IMR-90 (cell line): ENCODE measurements around the gene SRD5A1. TPM values are rescaled to one million over a fixed set of nuclear protein-coding genes. Genes with fewer than 3 reads are reported as not detected.

ENCODE experiments used
- ATAC-seq: fragments of 200-7000 bp; cut with Tn5 transposase; 2 replicates; pipeline ENCODE4 v1.9.1; 2020; ENCODE audit warnings: low read depth, mild to moderate bottlenecking, moderate library complexity
- BruUV-seq: library from RNA; stranded (reverse); fragments of 400-500 nt; replicated peaks from 2 replicates; lab custom pipeline; 2021; lab: Mats Ljungman, UMichigan
- CTCF ChIA-PET: fragments of 300-600 bp; formaldehyde crosslinking; extraction: SDS; loops from one replicate; lab custom pipeline; 2021; ENCODE audit warnings: antibody characterized with exemption; lab: Yijun Ruan, JAX
- POLR2A ChIA-PET: fragments of 300-600 bp; sonication (Branson Sonifier 250); formaldehyde crosslinking; loops from one replicate; lab custom pipeline; 2022; ENCODE audit warnings: antibody characterized with exemption; ENCODE audit not compliant: unreplicated experiment; lab: Charles Lee
- DNase-seq: peaks from one replicate; pipeline ENCODE4 v3.0.0; 2013
- H2AFZ ChIP-seq: replicated peaks from 2 replicates; pipeline ENCODE3; 2013; ENCODE audit warnings: low read length, mild to moderate bottlenecking; ENCODE audit not compliant: poor library complexity
- H2AK5ac ChIP-seq: 2 replicates; pipeline ENCODE4 v1.6.1; 2013; ENCODE audit warnings: low read depth, low read length, inconsistent platforms
- H2AK9ac ChIP-seq: replicated peaks from 2 replicates; pipeline ENCODE3; 2013; ENCODE audit warnings: mild to moderate bottlenecking, low read depth, low read length, moderate library complexity; ENCODE audit not compliant: poor library complexity
- H2BK120ac ChIP-seq: 2 replicates; pipeline ENCODE4 v1.6.1; 2013; ENCODE audit warnings: low read depth, low read length, inconsistent platforms
- H2BK15ac ChIP-seq: 3 replicates; pipeline ENCODE4 v1.6.1; 2013; ENCODE audit warnings: low read depth, low read length, inconsistent platforms
- H2BK20ac ChIP-seq: 2 replicates; pipeline ENCODE4 v1.6.1; 2013; ENCODE audit warnings: low read depth, mild to moderate bottlenecking, inconsistent platforms, low read length, moderate library complexity
- H2BK5ac ChIP-seq: 2 replicates; pipeline ENCODE4 v1.6.1; 2013; ENCODE audit warnings: mild to moderate bottlenecking, low read depth, low read length, inconsistent platforms; ENCODE audit not compliant: poor library complexity, severe bottlenecking
- H3K14ac ChIP-seq: replicated peaks from 2 replicates; pipeline ENCODE4 v1.6.1; 2013; ENCODE audit warnings: low read depth, low read length, inconsistent platforms
- H3K18ac ChIP-seq: 2 replicates; pipeline ENCODE4 v1.6.1; 2013; ENCODE audit warnings: low read depth, low read length, control low read depth
- H3K23ac ChIP-seq: 2 replicates; pipeline ENCODE4 v1.6.1; 2013; ENCODE audit warnings: low read depth, low read length, inconsistent platforms
- H3K27ac ChIP-seq: 2 replicates; pipeline ENCODE4 v1.5.1; 2013; ENCODE audit warnings: mild to moderate bottlenecking, control low read depth, low read length; ENCODE audit not compliant: insufficient read depth
- H3K27me3 ChIP-seq: 2 replicates; pipeline ENCODE4 v1.6.1; 2013; ENCODE audit warnings: low read length; ENCODE audit not compliant: control insufficient read depth, insufficient read depth
- H3K36me3 ChIP-seq: 2 replicates; pipeline ENCODE4 v1.6.1; 2013; ENCODE audit warnings: low read length, mixed read lengths; ENCODE audit not compliant: control insufficient read depth, insufficient read depth
- H3K4ac ChIP-seq: 2 replicates; pipeline ENCODE4 v1.6.1; 2013; ENCODE audit warnings: low read depth, low read length, inconsistent platforms
- H3K4me1 ChIP-seq: 2 replicates; pipeline ENCODE4 v1.6.1; 2013; ENCODE audit warnings: low read length, mixed read lengths; ENCODE audit not compliant: control insufficient read depth, insufficient read depth
- H3K4me2 ChIP-seq: 2 replicates; pipeline ENCODE4 v1.6.1; 2013; ENCODE audit warnings: low read depth, mild to moderate bottlenecking, control low read depth, low read length, moderate library complexity
- H3K4me3 ChIP-seq: 2 replicates; pipeline ENCODE4 v1.5.1; 2013; ENCODE audit warnings: low read depth, mild to moderate bottlenecking, control low read depth, low read length, moderate library complexity; ENCODE audit not compliant: insufficient read depth
- H3K56ac ChIP-seq: 2 replicates; pipeline ENCODE4 v1.6.1; 2013; ENCODE audit warnings: low read length, inconsistent platforms; ENCODE audit not compliant: insufficient read depth; ENCODE audit errors: extremely low read depth
- H3K79me1 ChIP-seq, 2 experiments: 2 replicates each; pipeline ENCODE4 v1.6.1; 2013; ENCODE audit warnings: low read length in 2 of 2, inconsistent platforms in 1 of 2, low read depth in 1 of 2
- H3K9ac ChIP-seq: 2 replicates; pipeline ENCODE4 v1.6.1; 2013; ENCODE audit warnings: low read depth, low read length, control low read depth
- H3K9me1 ChIP-seq: 2 replicates; pipeline ENCODE4 v1.6.1; 2013; ENCODE audit warnings: low read length, inconsistent platforms; ENCODE audit not compliant: insufficient read depth
- H3K9me3 ChIP-seq: 2 replicates; pipeline ENCODE4 v1.6.1; 2013; ENCODE audit warnings: low read length; ENCODE audit not compliant: control insufficient read depth, insufficient read depth
- H4K20me1 ChIP-seq: 2 replicates; pipeline ENCODE4 v1.6.1; 2013; ENCODE audit warnings: low read length, inconsistent platforms; ENCODE audit not compliant: insufficient read depth
- H4K5ac ChIP-seq: 2 replicates; pipeline ENCODE4 v1.6.1; 2013; ENCODE audit warnings: mild to moderate bottlenecking, low read depth, low read length, control low read depth
- H4K8ac ChIP-seq, 2 experiments: 2 replicates each; pipeline ENCODE4 v1.6.1; 2013; ENCODE audit warnings: low read depth in 2 of 2, low read length in 2 of 2, control low read depth in 1 of 2, inconsistent platforms in 1 of 2
- H4K91ac ChIP-seq: 2 replicates; pipeline ENCODE4 v1.6.1; 2013; ENCODE audit warnings: low read depth, low read length, inconsistent platforms; ENCODE audit not compliant: insufficient read depth
- BHLHE40 ChIP-seq: fragments of 150-350 bp; IDR thresholded peaks from 2 replicates; pipeline ENCODE4 v1.6.1; 2016; ENCODE audit warnings: mild to moderate bottlenecking, low read depth, low read length
- CEBPB ChIP-seq: IDR thresholded peaks from 2 replicates; pipeline ENCODE4 v1.6.1; 2012; ENCODE audit warnings: low read depth, low read length, improper control_type of control experiment
- CHD1 ChIP-seq: IDR thresholded peaks from 2 replicates; pipeline ENCODE4 v1.6.1; 2012; ENCODE audit warnings: low read depth, low read length, improper control_type of control experiment
- FOS ChIP-seq: fragments of 150-350 bp; IDR thresholded peaks from 2 replicates; pipeline ENCODE4 v1.6.1; 2016; ENCODE audit warnings: low read depth, low read length
- MAFK ChIP-seq: IDR thresholded peaks from 2 replicates; pipeline ENCODE4 v1.6.1; 2012; ENCODE audit warnings: low read depth, low read length, improper control_type of control experiment
- MAZ ChIP-seq: IDR thresholded peaks from 2 replicates; pipeline ENCODE4 v1.6.1; 2012; ENCODE audit warnings: low read depth, mild to moderate bottlenecking, low read length, improper control_type of control experiment, moderate library complexity, borderline replicate concordance
- MXI1 ChIP-seq: IDR thresholded peaks from 2 replicates; pipeline ENCODE4 v1.6.1; 2012; ENCODE audit warnings: low read depth, mild to moderate bottlenecking, low read length, moderate library complexity, borderline replicate concordance
- NFE2L2 ChIP-seq: fragments of 150-350 bp; IDR thresholded peaks from 2 replicates; pipeline ENCODE4 v1.6.1; 2016; ENCODE audit warnings: low read depth, mild to moderate bottlenecking, low read length
- POLR2A ChIP-seq: IDR thresholded peaks from 2 replicates; pipeline ENCODE4 v1.6.1; 2012; ENCODE audit warnings: mild to moderate bottlenecking, low read depth, low read length
- RAD21 ChIP-seq: IDR thresholded peaks from 2 replicates; pipeline ENCODE4 v1.6.1; 2012; ENCODE audit warnings: low read length, improper control_type of control experiment
- RCOR1 ChIP-seq: IDR thresholded peaks from 2 replicates; pipeline ENCODE4 v1.6.1; 2012; ENCODE audit warnings: mild to moderate bottlenecking, low read length, improper control_type of control experiment; ENCODE audit not compliant: insufficient replicate concordance
- SMC3 ChIP-seq: fragments of 150-350 bp; IDR thresholded peaks from 2 replicates; pipeline ENCODE4 v1.6.1; 2016; ENCODE audit warnings: low read depth, mild to moderate bottlenecking, antibody characterized with exemption, low read length, moderate library complexity
- WGBS, 2 experiments: methylation state at CpG; one replicate each; pipeline versions ENCODE4 v1.1.5 to v1.1.7; 2013; ENCODE audit warnings: missing lambda C conversion rate in 2 of 2; ENCODE audit not compliant: insufficient read length in 1 of 2; ENCODE audit errors: extremely low coverage in 2 of 2; 5-methylcytosine and 5-hydroxymethylcytosine counted together
- dilution Hi-C: fragments of 300-500 bp; cut with HindIII; formaldehyde crosslinking; loops from one replicate; pipeline ENCODE4 v1.14.3; 2018; ENCODE audit warnings: low sequenced_read_pairs; ENCODE audit not compliant: unreplicated experiment
- in situ Hi-C: fragments of 300-500 bp; cut with MboI; formaldehyde crosslinking; loops from 3 replicates; pipeline ENCODE4 v1.14.3; 2019; ENCODE audit warnings: low sequenced_read_pairs, inconsistent platforms, mixed read lengths
- intact Hi-C: fragments of 100-400 bp; cut with micrococcal nuclease; formaldehyde crosslinking; loops from 2 replicates; pipeline ENCODE4 v1.10.0; 2022
- polyA plus RNA-seq, 3 experiments: library from polyadenylated mRNA; depleted of rRNA; stranded (reverse); fragments of >200 nt; gene quantifications; 2 replicates each; pipeline ENCODE4 v1.2.3, GENCODE V29; 2012; ENCODE audit warnings: low replicate concordance in 1 of 3
- total RNA-seq: library from RNA; depleted of rRNA; stranded (reverse); fragments of >200 nt; gene quantifications from 2 replicates; pipeline ENCODE4 v1.2.3, GENCODE V29; 2012
- TF ChIP-seq, protein P1 (sequence below): fragments of 150-350 bp; IDR thresholded peaks from 2 replicates; pipeline ENCODE4 v1.6.1; 2017; ENCODE audit warnings: mild to moderate bottlenecking, antibody characterized with exemption, low read length, low read depth
- TF ChIP-seq, protein P2 (sequence below): conservative IDR thresholded peaks from 2 replicates; pipeline ENCODE4 v1.5.1; 2012; ENCODE audit warnings: mild to moderate bottlenecking, low read depth, low read length, improper control_type of control experiment
- TF ChIP-seq, protein P3 (sequence below): fragments of 150-350 bp; IDR thresholded peaks from 2 replicates; pipeline ENCODE4 v1.6.1; 2016; ENCODE audit warnings: low read depth, mild to moderate bottlenecking, low read length, moderate library complexity, borderline replicate concordance

SRD5A1 gene
- total and polyA plus RNA-seq, 2 of the 4 experiments (the other 2 are of a cell fraction), result 6.3 to 18.2 TPM

DNA sequence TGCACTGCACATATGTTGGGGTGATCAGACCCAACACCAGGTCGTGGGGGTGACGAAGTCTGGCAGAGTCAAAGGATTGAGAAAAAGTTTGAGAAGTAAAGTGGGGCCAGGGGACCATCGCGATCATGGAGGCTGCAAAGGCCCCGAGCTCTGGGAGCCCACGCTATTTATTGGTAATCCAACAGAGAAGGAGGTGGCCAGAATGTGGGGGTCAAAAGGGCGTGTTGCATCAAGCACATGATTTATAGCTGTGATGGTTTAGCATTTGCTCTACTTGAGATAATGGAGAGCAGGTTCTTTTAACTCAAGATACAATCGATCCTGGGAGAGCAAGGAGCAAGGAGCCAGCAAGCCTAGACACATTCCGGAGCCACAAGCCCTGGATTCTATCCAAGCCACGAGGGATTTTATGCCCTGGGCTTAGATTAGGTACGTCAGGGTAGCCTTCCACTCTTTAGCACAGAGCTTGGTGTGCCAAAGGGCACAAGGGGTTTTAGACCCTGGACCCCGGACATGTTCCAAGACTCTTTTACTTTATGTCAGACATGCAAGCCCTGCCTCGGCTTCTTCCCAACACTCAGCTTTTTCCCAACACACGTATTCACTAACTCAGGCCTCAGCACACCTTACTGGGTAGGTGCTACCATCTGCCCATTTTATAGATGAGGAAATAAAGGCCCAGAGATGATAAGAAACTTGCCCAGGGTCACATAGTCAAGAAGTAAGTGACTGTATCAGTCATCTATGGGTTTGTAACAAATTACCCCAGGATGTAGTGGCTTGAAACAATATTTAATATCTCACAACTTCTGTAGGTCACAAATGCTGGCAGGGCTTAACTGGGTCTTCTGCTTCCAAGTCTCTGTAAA, 39.9 kb upstream of the SRD5A1 start:
- H3K4me3 ChIP-seq, result no peak overlapping the region
- H3K9me1 ChIP-seq, result no peaks in the 10 kb centered on the region; the same call in 1 of the 2 replicates
- BruUV-seq, result no TSS peak
- H2BK15ac ChIP-seq, result no peak overlapping the region
- no peak overlapping the region for H4K8ac ChIP-seq
- no peaks in the 10 kb centered on the region for H3K27me3 ChIP-seq
- no peak overlapping the region for H3K4ac ChIP-seq
- H3K27ac ChIP-seq, result no peak overlapping the region
- H3K56ac ChIP-seq, result no peak overlapping the region
- H3K36me3 ChIP-seq, result peaks cover 9% of the 10 kb centered on the region
- dilution Hi-C loops (no loop called here), intact Hi-C loops (no loop called here), in situ Hi-C loops (loop anchor here (10.0 kb wide), 1 partner anchor 219 kb away; the partner anchor contains the start of gene MED10)
- H2BK20ac ChIP-seq, result no peak overlapping the region
- no peak overlapping the region for H3K18ac ChIP-seq
- no peak overlapping the region for H2AFZ ChIP-seq
- H3K79me1 ChIP-seq, result peaks cover 1 to 2% of the 10 kb centered on the region in 2 experiments; a peak in 2 of 4 replicates
- H2AK9ac ChIP-seq, result no peak overlapping the region
- H3K14ac ChIP-seq, result no peak overlapping the region
- no peak overlapping the region for H3K4me2 ChIP-seq
- no peak overlapping the region for H3K9ac ChIP-seq
- H3K9me3 ChIP-seq, result no peaks in the 10 kb centered on the region
- no peak overlapping the region for H4K91ac ChIP-seq
- no peak overlapping the region for H3K23ac ChIP-seq
- H2AK5ac ChIP-seq, result no peak overlapping the region
- ATAC-seq, result no peak
- POLR2A ChIA-PET, result no interaction called here
- CTCF ChIA-PET, result no interaction called here
- H4K5ac ChIP-seq, result no peak overlapping the region
- 67% methylated on average over 1 of the region's 14 CpGs; no CpG with 5 or more reads in 1 of the 2 experiments for WGBS, 2 experiments
- H2BK120ac ChIP-seq, result no peak overlapping the region
- no peaks in the 10 kb centered on the region for H3K4me1 ChIP-seq
- no peak for DNase-seq
- H2BK5ac ChIP-seq, result no peak overlapping the region
- no peaks in the 10 kb centered on the region; the same call in 1 of the 2 replicates for H4K20me1 ChIP-seq
- TF ChIP-seq CEBPB (no peak), MXI1 (no peak), BHLHE40 (no peak), FOS (no peak), RAD21 (no peak), RCOR1 (no peak), SMC3 (no peak), MAZ (no peak), MAFK (no peak), CHD1 (no peak), NFE2L2 (no peak), POLR2A (no peak)
- TF ChIP-seq, protein P1, sequence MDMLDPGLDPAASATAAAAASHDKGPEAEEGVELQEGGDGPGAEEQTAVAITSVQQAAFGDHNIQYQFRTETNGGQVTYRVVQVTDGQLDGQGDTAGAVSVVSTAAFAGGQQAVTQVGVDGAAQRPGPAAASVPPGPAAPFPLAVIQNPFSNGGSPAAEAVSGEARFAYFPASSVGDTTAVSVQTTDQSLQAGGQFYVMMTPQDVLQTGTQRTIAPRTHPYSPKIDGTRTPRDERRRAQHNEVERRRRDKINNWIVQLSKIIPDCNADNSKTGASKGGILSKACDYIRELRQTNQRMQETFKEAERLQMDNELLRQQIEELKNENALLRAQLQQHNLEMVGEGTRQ, result no peak
- TF ChIP-seq, protein P2, sequence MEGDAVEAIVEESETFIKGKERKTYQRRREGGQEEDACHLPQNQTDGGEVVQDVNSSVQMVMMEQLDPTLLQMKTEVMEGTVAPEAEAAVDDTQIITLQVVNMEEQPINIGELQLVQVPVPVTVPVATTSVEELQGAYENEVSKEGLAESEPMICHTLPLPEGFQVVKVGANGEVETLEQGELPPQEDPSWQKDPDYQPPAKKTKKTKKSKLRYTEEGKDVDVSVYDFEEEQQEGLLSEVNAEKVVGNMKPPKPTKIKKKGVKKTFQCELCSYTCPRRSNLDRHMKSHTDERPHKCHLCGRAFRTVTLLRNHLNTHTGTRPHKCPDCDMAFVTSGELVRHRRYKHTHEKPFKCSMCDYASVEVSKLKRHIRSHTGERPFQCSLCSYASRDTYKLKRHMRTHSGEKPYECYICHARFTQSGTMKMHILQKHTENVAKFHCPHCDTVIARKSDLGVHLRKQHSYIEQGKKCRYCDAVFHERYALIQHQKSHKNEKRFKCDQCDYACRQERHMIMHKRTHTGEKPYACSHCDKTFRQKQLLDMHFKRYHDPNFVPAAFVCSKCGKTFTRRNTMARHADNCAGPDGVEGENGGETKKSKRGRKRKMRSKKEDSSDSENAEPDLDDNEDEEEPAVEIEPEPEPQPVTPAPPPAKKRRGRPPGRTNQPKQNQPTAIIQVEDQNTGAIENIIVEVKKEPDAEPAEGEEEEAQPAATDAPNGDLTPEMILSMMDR, result no peak
- TF ChIP-seq, protein P3, sequence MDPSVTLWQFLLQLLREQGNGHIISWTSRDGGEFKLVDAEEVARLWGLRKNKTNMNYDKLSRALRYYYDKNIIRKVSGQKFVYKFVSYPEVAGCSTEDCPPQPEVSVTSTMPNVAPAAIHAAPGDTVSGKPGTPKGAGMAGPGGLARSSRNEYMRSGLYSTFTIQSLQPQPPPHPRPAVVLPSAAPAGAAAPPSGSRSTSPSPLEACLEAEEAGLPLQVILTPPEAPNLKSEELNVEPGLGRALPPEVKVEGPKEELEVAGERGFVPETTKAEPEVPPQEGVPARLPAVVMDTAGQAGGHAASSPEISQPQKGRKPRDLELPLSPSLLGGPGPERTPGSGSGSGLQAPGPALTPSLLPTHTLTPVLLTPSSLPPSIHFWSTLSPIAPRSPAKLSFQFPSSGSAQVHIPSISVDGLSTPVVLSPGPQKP, result no peak
